Skeletal muscle satellite cell (primary cell): ENCODE data around the gene TMEM38A.
A peak's percentile ranks its signal among the peaks of the same experiment; 100 is the strongest.

Experiments used
- H3K27me3 ChIP-seq: 2 replicates; pipeline ENCODE4 v1.7.0; 2013; ENCODE audit warnings: low read length; ENCODE audit not compliant: control insufficient read depth, insufficient read depth
- H3K36me3 ChIP-seq: 2 replicates; pipeline ENCODE4 v1.7.0; 2013; ENCODE audit warnings: mild to moderate bottlenecking, control low read depth, low read length; ENCODE audit not compliant: insufficient read depth
- H3K4me1 ChIP-seq: 2 replicates; pipeline ENCODE4 v1.7.0; 2013; ENCODE audit warnings: low read length; ENCODE audit not compliant: control insufficient read depth, insufficient read depth
- H3K4me2 ChIP-seq: 2 replicates; pipeline ENCODE4 v1.7.0; 2013; ENCODE audit warnings: mild to moderate bottlenecking, low read length
- H3K4me3 ChIP-seq: 2 replicates; pipeline ENCODE4 v1.7.0; 2013; ENCODE audit warnings: low read length
- H3K9ac ChIP-seq: 2 replicates; pipeline ENCODE4 v1.7.0; 2013; ENCODE audit warnings: mild to moderate bottlenecking, low read depth, low read length, moderate library complexity
- H3K9me3 ChIP-seq: replicated peaks from 2 replicates; pipeline ENCODE4 v1.7.0; 2013; ENCODE audit warnings: mild to moderate bottlenecking, control low read depth, low read length

Gene TMEM38A

DNA sequence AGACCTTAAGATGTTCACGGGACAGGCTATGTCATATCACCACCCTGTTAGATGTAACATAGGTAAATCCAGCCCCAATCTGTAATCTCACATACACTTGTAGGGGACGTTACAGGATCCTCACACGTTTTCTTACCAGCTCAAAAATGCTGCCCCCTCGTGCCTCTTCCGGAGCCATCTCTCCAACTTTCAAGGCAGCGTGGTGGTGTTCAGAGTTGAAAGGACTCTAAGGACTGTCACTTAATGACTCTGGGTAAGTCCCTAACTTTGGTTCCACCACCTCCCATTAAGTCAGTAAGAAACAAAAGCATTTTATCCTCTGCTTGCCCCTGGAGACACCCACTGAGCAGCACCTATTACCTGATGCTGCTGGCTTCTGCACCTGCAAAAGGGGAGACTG is 37.4 kb upstream of the TMEM38A start:
- peaks cover 24% of the 10 kb centered on the region for H3K36me3 ChIP-seq
- no peaks in the 10 kb centered on the region for H3K27me3 ChIP-seq
- H3K4me1 ChIP-seq: peaks cover 24% of the 10 kb centered on the region

DNA sequence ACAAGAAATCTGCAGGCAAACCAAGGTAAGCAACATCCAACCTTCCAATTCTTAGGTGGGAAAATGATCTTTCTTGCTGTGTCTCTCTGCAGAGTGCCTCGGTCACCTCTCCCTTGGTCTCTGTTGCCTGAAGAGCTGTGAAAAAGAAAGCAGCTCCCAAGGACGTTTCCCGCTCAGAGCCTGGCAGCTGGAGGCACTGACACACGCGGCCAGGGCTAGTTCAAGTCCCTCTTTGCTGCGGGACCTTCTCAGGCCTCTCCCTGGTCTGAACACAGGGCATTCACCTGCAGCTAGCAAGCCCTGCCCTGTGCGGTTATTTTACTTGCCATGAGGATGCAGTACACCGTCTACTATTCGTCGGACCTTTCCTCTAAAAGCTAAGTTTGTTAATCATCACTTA is 36.7 kb upstream of the TMEM38A start:
- H3K9me3 ChIP-seq: no peaks in the 10 kb centered on the region
- H3K27me3 ChIP-seq: no peaks in the 10 kb centered on the region
- no peak overlapping the region for H3K4me2 ChIP-seq
- no peak overlapping the region for H3K9ac ChIP-seq
- no peak overlapping the region for H3K4me3 ChIP-seq
- H3K4me1 ChIP-seq: peaks cover 26% of the 10 kb centered on the region
- H3K36me3 ChIP-seq: peaks cover 24% of the 10 kb centered on the region

More for the DNA sequence above, 37.4 kb upstream of the TMEM38A start:
- H3K9me3 ChIP-seq: no peaks in the 10 kb centered on the region
- no peak overlapping the region for H3K9ac ChIP-seq
- no peak overlapping the region for H3K4me2 ChIP-seq
- no peak overlapping the region for H3K4me3 ChIP-seq

DNA sequence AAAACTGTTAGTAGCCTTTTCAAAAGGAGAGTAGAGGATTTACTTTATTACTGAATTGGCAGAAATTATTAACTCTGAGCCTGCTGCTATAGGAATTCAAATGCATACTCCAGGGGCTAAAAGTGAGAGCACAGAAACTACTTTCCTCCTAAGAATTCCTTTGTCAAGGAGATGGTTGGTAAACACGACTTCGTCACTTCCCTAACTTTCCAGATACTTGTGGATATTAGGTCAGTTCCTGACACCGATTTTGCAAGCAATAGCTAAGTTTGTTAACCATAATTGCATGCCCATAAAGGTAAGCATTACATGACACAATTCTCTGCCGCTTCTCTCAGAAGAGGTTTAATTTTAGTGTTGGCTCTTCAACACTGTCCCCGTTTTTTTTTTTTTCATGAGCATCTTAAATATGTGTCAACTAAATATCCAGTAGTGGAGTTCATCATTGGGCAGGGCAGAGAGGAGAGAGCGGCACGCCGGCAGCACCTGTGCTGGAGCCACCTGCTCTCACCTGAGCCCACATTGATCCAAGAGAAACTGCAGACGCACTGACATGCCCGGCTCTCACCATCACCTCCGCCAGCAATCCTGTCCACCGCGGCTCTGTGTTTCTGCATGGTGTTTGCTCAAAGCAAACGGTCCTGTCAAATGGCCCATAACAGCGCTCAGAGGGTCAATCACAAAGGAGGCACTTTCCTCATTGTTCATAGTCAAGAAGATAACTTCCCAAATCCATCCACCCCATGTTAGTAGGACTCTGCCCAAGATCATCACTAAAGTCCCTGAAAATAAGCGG is 35.6 kb upstream of the TMEM38A start:
- peak overlapping the region; percentile 84 for H3K4me2 ChIP-seq
- peaks cover 18% of the 10 kb centered on the region for H3K4me1 ChIP-seq
- H3K4me3 ChIP-seq: no peak overlapping the region
- peaks cover 24% of the 10 kb centered on the region for H3K36me3 ChIP-seq
- no peaks in the 10 kb centered on the region for H3K9me3 ChIP-seq
- no peak overlapping the region for H3K9ac ChIP-seq
- H3K27me3 ChIP-seq: no peaks in the 10 kb centered on the region

DNA sequence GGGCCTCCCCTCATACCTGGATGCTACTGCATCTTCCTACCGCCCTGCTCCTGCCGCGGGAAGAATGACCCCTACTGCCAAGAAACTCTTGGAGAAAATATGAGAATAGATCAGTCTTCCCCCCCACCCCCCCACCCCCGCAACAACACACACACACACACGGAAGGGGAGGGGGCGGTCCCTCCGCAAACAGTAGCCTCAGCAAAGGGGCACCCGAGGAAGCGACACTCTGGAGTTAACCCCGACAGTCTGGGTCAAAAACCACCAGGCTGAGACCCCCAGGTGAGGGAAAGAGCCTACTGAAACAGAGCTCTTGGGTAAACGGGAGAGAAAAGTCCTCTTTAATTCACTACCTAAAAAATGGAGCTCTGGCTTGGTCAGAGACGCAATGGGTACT is 34.1 kb upstream of the TMEM38A start:
- Histone ChIP-seq H3K4me1 (peaks cover 17% of the 10 kb centered on the region), H3K9me3 (no peaks in the 10 kb centered on the region), H3K36me3 (peaks cover 28% of the 10 kb centered on the region), H3K9ac (peak overlapping the region; percentile 98), H3K4me2 (peak overlapping the region; percentile 84), H3K4me3 (peak overlapping the region; percentile 96), H3K27me3 (no peaks in the 10 kb centered on the region)

DNA sequence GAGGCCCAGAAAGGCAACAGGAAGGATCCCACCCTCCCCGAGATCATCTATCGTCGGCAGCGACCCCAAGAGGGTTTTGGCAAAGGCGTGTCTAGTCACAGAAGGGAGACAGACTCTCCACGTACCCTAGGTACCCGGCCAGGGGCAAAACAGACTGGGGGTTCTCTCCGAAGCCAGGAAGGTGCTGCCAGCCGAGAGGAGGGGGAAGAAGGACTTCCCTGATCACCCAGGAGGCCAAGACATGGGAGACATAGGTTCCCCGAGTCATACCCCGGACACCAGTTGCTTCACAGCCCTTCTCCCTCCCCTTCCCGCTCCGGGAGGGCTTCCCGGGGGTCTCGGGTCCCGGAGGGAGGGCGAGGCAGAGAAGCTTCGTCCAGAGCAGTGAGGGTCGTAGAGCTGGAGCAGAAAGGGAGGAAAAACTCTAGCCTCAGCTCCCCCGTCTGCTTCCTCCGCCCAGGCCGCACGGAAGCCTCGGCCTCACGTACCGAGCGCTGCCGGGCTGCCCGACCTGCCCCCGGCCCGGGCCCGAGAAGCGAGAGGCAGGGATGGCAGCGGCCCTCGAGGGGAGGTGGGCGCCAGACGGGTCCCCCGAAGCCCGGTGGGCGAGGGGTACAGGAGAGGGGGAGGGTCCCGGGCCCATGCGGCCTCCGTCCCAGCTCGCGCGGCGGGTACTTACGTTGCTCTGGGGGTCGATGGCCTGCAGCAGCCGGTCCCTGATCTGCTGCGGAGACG is 33.6 kb upstream of the TMEM38A start:
- Histone ChIP-seq H3K4me1 (peaks cover 17% of the 10 kb centered on the region), H3K27me3 (no peaks in the 10 kb centered on the region), H3K4me3 (peak overlapping the region; percentile 96), H3K9ac (peak overlapping the region; percentile 98), H3K4me2 (peak overlapping the region; percentile 84), H3K36me3 (peaks cover 28% of the 10 kb centered on the region), H3K9me3 (no peaks in the 10 kb centered on the region)

DNA sequence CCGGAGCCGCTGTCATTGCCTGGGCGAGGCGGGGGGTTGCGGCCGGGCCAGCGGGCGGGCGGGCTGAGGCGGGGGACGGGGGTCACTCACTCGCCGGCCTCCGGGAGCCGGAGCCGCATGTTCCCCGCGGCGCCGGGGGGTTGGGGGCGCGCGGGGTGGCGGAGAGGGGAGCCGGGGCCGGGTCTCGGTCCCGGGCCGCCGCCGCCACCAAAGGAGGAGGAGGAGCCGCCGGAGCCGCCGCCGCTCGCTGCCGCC is 33.1 kb upstream of the TMEM38A start:
- H3K36me3 ChIP-seq: peaks cover 30% of the 10 kb centered on the region
- peaks cover 17% of the 10 kb centered on the region for H3K4me1 ChIP-seq
- H3K4me3 ChIP-seq: peak overlapping the region; percentile 96
- no peaks in the 10 kb centered on the region for H3K27me3 ChIP-seq
- H3K9ac ChIP-seq: peak overlapping the region; percentile 98
- peak overlapping the region; percentile 84 for H3K4me2 ChIP-seq
- no peaks in the 10 kb centered on the region for H3K9me3 ChIP-seq

DNA sequence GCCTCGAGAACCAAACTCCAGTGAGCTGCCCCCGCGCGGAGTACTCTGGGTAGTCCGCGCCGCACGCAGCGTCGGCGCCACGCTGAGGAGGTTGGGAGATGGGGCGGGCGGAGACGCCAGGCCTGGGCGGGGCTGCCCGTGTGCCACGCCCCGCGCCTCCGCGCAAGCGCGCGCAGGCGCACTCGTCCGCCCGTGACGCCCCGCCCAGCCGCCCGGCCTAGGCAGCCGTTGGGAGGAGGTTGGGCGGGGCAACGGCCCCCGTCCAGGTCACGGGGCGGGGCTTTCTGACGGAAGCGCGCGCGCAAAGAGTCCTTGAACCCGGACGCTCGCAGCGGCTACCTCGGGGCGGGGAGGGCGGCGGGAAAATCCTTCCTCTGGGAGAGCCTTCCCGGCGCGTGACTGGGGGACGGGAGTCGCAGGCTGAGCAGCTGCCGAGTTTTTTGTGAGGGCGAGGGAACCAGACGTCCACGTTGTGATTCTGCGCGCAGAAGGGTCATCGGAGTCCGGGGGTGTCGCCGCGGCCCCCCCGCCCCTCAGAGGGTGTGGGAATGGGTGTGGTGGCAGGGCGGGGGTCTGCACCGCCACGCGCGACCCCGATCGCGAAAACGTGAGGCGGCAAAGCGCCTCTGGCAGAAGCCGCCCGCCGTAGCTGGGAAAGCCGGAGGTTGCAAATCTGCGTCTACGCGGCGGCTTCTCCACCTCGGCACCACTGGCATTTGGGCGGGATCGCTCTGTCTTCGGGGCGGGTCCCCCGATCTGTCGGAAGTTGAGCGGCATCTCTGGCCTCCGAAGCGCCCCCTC is 32.6 kb upstream of the TMEM38A start, which contains the start of gene MED26:
MED26 (minus strand) TSS at position 22 of the 801 bp plus-strand sequence. CDS start 261 bp downstream, outside the sequence.
- H3K9me3 ChIP-seq: no peaks in the 10 kb centered on the region
- H3K4me1 ChIP-seq: peaks cover 17% of the 10 kb centered on the region
- H3K36me3 ChIP-seq: peaks cover 26% of the 10 kb centered on the region
- peak within 1 kb of the TSS; percentile 96 for H3K4me3 ChIP-seq
- H3K4me2 ChIP-seq: peak within 1 kb of the TSS; percentile 93
- H3K9ac ChIP-seq: peak within 1 kb of the TSS; percentile 98
- H3K27me3 ChIP-seq: no peaks in the 10 kb centered on the region

DNA sequence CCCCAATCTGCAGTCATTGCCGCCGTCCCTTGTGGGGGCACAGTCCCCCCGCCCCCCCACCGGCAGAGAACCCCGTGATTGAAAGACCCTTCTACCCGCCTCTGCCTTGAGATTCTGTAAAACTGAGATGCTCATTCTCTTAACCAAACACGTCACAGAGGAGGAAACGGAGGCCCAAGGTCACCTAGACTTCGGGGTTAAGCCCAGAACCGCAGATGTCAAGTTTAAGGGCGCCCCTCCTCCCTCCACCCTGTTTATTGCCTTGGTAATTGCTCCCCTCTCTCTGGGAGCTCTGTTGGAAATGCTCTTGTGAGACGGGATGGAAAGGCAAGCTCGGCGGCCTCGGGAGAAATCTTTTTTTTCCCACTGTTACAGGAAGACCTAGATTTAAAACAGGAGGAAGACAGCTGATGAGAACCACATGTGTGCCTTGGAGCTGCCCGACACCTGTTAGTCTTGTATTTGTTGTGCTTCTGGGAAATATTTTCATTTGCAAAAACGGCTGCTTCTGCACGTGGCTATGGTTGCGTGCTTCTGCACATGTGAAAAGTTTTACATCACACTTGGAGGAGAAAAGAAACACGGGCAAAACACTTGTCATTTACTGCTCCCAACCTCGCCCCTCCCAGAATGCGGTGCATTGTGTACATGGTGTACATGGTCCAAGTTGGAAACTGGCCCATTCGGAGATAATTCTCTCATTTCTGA is 31.8 kb upstream of the TMEM38A start:
- H3K9ac ChIP-seq: peak overlapping the region; percentile 95
- H3K4me2 ChIP-seq: peak overlapping the region; percentile 93
- no peaks in the 10 kb centered on the region for H3K27me3 ChIP-seq
- peak overlapping the region; percentile 94 for H3K4me3 ChIP-seq
- H3K36me3 ChIP-seq: peaks cover 24% of the 10 kb centered on the region
- peaks cover 17% of the 10 kb centered on the region for H3K4me1 ChIP-seq
- no peaks in the 10 kb centered on the region for H3K9me3 ChIP-seq

DNA sequence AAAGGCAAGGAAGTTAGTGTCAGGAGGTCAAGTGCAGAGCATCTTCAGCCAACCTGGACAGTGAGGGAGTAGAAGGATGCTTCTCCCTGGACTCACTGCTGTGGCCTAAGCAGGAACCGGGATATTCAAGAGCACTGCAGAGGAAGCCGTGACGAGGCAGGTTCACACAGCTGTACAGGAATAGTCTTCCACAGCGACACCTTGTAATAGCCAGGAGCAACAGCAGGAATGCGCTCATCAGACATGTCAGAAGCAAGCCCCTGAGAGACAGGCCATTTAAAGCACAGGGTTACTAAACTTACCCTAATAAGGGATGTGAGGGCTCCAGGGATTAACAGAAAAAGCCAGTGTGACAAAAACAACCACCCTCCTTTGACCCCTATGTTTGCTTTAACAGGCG is 29.5 kb upstream of the TMEM38A start:
- Histone ChIP-seq H3K27me3 (no peaks in the 10 kb centered on the region), H3K36me3 (peaks cover 18% of the 10 kb centered on the region)

DNA sequence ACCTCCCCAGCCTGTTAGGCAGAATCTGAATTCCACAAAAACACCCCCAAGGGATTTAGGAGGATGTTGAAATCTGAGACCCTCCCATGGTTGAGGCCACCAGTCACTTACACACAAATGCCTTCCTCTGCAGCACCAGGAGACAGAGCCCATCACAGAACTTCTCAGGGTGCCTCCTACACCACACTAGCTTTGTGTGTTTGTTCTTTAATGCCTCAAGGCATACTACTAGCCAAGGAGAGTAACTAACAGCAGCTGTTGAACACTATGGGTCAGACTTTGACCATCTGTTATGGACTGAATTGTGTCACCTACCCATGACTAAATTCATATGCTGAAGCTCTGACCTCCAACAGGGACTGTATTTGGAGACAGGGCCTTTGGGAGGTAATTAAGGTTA is 23.4 kb upstream of the TMEM38A start:
- Histone ChIP-seq H3K36me3 (peaks cover 33% of the 10 kb centered on the region), H3K9ac (no peak overlapping the region), H3K4me2 (no peak overlapping the region), H3K9me3 (no peaks in the 10 kb centered on the region), H3K4me3 (no peak overlapping the region), H3K27me3 (no peaks in the 10 kb centered on the region), H3K4me1 (no peaks in the 10 kb centered on the region)

More for the DNA sequence above, 29.5 kb upstream of the TMEM38A start:
- peaks cover 9% of the 10 kb centered on the region for H3K4me1 ChIP-seq
- H3K4me2 ChIP-seq: no peak overlapping the region
- no peak overlapping the region for H3K9ac ChIP-seq
- H3K9me3 ChIP-seq: no peaks in the 10 kb centered on the region
- H3K4me3 ChIP-seq: no peak overlapping the region

DNA sequence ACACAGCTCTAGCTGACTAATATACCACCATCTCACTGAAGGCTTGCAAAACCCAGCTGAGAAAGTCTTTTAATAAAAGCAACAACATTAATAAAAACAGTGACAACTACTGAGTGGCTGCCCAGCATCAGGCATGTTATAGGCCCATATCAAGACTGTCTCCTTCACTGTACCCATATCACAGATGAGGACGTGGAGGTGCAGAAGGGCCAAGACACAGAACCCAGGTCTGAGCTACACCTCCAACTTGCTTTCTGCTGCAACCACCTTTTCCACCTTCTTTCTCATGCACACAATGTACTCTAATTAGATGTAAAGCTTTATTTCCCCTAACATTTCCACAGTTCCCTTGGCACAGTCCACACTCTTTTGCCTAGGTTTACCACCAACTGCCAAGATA is 22.3 kb upstream of the TMEM38A start:
- Histone ChIP-seq H3K9me3 (no peaks in the 10 kb centered on the region), H3K4me2 (no peak overlapping the region), H3K27me3 (no peaks in the 10 kb centered on the region), H3K4me3 (no peak overlapping the region), H3K4me1 (no peaks in the 10 kb centered on the region), H3K36me3 (peaks cover 40% of the 10 kb centered on the region), H3K9ac (no peak overlapping the region)
